Measurements from ENCODE around the gene CACNA2D1. TPM values are rescaled to one million over a fixed set of nuclear protein-coding genes. Genes with fewer than 3 reads are reported as not detected.

Gene CACNA2D1
- total and polyA plus RNA-seq, 9 of the 15 experiments (the other 6 are each of a cell fraction or from before 2014, with no cell fraction given): 0.49 TPM; not detected in 8

- DNase-seq (ENCODE audit: extremely low read depth in 1 of 4, low spot score in 3 of 4) (no peak), ATAC-seq (no peak), FAIRE-seq (no peak)
- Histone ChIP-seq H3K27me3 (ENCODE audit: control insufficient read depth in 2 of 2, insufficient read depth in 2 of 2, low read length in 2 of 2) (no peaks in the 10 kb centered on the region), H4K20me1 (replicated peaks; ENCODE audit: control insufficient read depth, insufficient read depth, low read length) (no peaks in the 10 kb centered on the region), H2AFZ (ENCODE audit: low read depth, low read length) (no peak overlapping the region), H3K9me1 (ENCODE audit: control insufficient read depth, insufficient read depth, low read length) (no peaks in the 10 kb centered on the region), H3K4me2 (ENCODE audit: insufficient read depth, low read length) (no peak overlapping the region), H3K27ac (ENCODE audit: extremely low read depth, low read depth, low read length) (no peak overlapping the region), H3K9ac (ENCODE audit: insufficient read depth in 1 of 2, low read depth in 2 of 2, low read length in 2 of 2) (no peak overlapping the region), H3K4me1 (replicated peaks in 1 of 2; ENCODE audit: control insufficient read depth in 2 of 2, insufficient read depth in 2 of 2, low read length in 2 of 2) (no peaks in the 10 kb centered on the region), H3K9me3 (replicated peaks; ENCODE audit: control insufficient read depth, insufficient read depth, low read depth, low read length) (no peaks in the 10 kb centered on the region; the same call in 1 of the 2 replicates), H3K36me3 (ENCODE audit: control insufficient read depth, insufficient read depth, low read length) (no peaks in the 10 kb centered on the region), H3K4me3 (no peak overlapping the region), H3K79me2 (ENCODE audit: control insufficient read depth, insufficient read depth, low read length) (no peaks in the 10 kb centered on the region)
- BruUV-seq (replicated peaks): no TSS peak
- no peak for TF ChIP-seq VEZF1 (CRISPR knock-in tag; IDR thresholded peaks at IDR 0.05)
- TF ChIP-seq FOXP1 (CRISPR knock-in tag; IDR thresholded peaks at IDR 0.05): no peak
- TF ChIP-seq GABPB2 (CRISPR knock-in tag; conservative IDR thresholded peaks at IDR 0.05): no peak
- TF ChIP-seq BCOR (IDR thresholded peaks at IDR 0.05): no peak
- no peak for TF ChIP-seq ZNF586 (CRISPR knock-in tag; conservative IDR thresholded peaks at IDR 0.05)
- TF ChIP-seq ETV5 (CRISPR knock-in tag; IDR thresholded peaks at IDR 0.05; ENCODE audit: low read depth): no peak
- no peak for TF ChIP-seq TEAD2 (tag; IDR thresholded peaks at IDR 0.05)
- in situ Hi-C loops (cut with MboI): no loop called here
- CTCF ChIA-PET (ENCODE audit: low intra/inter-chr PET ratio): no interaction called here
- WGBS (ENCODE audit: insufficient coverage, low coverage, missing lambda C conversion rate): 0% methylated on average over 2 of the region's 2 CpGs
- intact Hi-C loops (cut with micrococcal nuclease): no loop called here
- POLR2A ChIA-PET: no interaction called here
These were observed 345.2 kb downstream of the CACNA2D1 start for GRCh38 chr7:82098414-82098813.

Data from K562 (cell line).